SW480 (cell line): ENCODE data around the gene EPB41L4B.

ENCODE experiments used
- DNase-seq: peaks from one replicate; pipeline ENCODE4 v3.0.0-alpha.2; 2016; ENCODE audit warnings: low spot score

The EPB41L4B gene

DNA sequence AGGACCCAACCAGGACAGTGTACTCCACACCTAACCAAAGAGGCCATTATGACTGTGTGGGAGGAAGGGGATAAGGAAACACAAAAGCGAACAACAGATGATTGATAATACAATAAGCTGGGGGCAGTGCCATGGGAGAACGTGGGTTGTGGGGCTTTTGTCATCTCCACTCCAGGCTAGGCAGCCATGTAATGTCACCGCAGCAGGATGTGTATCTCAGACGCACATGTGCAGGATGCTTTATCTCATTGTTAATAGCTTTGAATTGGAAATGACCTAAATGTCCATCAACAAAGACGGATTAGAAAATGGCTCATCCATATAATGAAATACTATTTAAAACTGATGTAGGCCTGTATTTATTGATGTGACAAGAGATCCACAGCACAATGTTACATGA lies 51.0 kb downstream of the EPB41L4B start:
- no peak for DNase-seq

DNA sequence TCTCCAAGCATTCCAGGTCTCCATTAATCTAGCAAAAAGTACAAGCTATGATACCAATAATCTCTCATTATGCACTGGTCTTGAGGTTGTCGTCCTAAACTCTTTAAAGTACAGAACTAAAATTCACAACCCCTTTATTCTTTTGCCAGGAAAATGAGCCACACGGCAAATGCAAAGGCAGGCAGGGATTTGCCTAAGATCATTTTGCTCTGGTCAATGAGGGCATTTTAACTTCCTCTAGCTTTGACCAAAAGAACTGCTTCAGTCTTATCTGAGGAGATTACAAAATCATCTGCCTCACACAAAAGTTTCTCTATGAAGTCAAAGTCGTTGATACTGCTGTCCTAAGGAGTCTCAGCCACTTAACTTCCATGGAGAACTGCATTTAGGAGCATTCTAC lies 51.8 kb downstream of the EPB41L4B start:
- DNase-seq, result no peak

DNA sequence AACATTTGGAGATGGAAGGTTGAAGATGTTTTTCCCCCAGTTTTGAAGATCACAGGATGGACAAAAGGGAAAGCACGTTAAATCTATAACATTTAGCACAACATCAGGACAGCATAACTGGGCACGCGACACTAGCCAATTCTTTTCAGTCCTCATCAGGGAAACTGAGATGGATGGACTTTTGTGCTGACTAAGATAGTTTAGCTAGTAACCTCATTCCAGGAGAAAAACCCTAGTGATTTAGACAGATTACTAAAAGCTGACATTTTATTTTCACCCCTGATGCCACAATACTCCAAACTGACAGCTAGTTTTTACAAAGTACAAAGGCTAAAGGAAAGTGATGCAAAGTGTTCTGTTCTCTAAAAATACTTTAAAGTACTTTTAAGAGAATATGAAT lies 53.3 kb downstream of the EPB41L4B start:
- DNase-seq, result no peak

DNA sequence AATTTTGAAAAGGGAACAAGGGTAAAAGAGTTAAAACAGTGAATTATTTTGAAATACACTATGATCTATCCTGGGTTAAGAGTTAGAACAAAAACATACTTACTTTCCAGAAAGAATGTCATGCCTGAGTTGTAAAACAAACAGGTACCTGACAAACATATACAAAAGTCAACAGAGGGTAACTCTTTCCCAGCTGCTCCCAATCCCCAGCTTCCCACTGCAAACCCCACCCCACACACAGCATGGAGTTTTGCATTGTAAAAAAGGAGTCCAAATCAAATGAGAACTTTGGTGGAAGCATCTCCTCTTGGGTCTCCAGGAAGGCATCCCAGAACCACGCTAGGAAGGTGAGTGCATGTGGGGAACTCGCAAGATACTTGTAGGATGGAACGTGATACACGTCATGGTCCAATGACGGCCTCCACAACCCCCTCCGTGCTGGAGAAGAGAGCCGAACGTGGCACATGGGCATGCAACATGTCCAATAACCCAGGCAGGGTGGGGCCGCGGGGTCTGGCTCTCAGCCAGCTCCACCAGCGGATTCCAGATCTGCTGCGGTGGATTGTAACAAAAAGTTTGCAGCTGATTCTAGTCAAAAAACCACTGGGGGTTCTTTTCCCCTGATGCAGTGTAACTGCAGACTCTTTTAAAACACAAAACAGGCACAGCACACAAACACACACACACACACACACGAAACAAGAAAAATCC lies 55.8 kb downstream of the EPB41L4B start:
- peak; percentile 29 for DNase-seq

- no peak for DNase-seq
These were observed 57.5 kb downstream of the EPB41L4B start for GRCh38 chr9:109263358-109263757.

- DNase-seq, result no peak
These were observed 62.2 kb downstream of the EPB41L4B start for GRCh38 chr9:109258481-109259302.

GRCh38 chr9:109256336-109256735 lies 64.5 kb downstream of the EPB41L4B start:
- no peak for DNase-seq

GRCh38 chr9:109255394-109255793 lies 65.5 kb downstream of the EPB41L4B start:
- no peak for DNase-seq

- DNase-seq, result no peak
These were observed 66.5 kb downstream of the EPB41L4B start for GRCh38 chr9:109254317-109254716.

GRCh38 chr9:109253637-109254284 lies 67.1 kb downstream of the EPB41L4B start:
- peak; percentile 35 for DNase-seq

DNA sequence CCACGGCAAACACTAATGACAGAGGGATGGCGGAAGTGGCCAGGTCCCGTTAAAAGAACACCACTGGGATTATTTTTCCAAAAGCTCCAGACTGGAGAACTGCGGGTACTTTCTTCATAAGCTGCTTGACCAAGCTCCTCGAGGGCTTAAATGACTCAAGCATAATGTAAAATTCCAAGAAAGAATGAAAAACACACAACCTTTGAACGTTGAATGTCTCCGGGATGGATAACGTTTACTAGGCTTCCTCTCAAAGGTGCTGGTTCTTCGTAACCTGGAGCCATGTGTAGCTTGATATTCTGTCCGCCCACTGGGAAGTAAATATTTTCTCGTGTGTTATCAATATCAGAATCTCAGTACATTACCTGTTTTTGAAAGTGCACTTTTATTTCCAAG lies 67.6 kb downstream of the EPB41L4B start:
- DNase-seq, result no peak

- no peak for DNase-seq
These were observed 68.6 kb downstream of the EPB41L4B start for GRCh38 chr9:109252291-109252690.

- no peak for DNase-seq
These were observed 69.1 kb downstream of the EPB41L4B start for GRCh38 chr9:109251776-109252106.

DNA sequence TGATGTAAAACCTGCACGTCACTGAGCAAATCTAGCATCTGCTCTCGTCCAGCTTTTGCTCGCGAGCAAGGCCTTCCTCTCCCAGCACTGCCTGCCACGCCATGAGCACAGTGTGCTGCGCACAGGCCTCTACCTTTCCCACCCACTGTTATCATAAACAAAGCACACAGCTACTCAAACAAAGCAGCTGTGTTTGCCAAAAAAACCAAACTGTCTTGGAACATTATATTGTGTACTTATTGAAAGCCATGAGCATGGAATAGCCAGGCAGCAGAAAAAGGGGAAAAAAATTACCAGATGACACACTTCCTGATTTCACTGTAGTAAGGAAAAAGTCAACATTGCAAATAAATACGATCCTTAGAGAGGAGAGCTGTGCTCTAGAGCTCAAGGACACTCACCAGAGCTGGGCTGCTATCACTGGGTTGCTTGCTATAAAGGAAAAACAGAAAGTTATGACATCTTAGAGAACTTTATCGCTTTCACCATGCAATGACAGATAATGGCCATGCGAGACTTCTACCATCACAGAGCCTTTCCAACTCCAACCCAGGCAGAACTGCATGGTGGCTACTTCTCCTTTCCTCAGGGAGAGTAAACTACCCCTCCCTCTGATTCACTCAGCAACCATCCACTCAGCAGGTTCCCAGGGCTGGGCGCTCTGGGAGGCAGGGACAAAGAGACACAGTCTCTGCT lies 69.6 kb downstream of the EPB41L4B start:
- no peak for DNase-seq

DNA sequence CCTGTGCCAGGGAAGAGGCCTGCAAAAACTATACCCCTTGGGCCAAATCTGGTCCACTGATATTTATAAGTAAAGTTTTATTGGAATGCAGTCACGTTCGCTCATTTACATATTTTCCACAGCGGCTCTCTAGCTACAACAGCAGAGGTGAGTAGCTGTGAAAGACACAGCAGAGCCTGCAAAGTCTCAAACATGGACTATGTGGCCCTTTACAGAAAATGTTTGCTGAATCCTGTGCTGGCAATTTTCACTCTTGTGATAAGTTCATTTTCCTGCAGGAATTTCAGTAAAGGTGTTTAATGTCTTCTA lies 70.1 kb downstream of the EPB41L4B start:
- no peak for DNase-seq

DNA sequence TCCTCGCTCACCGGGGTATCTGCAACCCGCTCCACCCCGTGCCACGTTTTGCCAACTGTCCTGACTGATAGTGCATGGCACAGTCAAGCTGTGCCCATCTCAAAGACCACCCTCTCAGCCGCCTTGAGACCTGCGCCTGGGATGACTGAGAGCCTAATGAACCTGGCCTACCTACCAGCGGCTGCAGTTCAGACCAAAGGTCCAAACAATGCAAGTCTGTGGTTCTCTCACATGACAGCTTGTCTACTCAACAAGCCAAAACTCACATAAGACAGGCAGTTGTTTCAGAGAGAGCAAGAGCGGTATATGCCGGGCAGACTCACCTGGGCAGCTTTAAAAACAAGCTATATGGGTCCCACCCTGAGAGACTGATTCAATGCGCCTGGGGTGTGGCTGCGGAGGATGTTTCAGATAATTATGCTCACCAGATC lies 70.5 kb downstream of the EPB41L4B start:
- DNase-seq, result no peak

DNA sequence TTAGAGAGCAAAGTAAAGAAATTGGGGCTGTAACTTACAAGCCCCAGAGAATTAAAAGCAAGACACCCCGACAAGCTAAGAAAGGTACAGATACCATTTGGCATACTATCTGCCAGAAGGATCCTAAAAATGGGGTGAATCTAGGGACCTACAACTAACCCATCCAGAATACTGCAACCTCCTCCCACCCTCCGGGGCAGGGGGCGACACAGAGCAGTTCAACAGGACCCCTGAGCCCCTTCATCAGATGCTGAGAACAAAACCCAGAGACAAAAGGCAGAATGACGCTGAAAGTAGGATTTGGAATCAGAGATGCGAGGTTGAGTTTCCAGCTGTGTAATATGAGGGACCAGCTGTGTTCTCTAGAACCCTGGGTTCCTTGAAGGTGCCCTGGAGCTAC lies 71.2 kb downstream of the EPB41L4B start:
- no peak for DNase-seq

DNA sequence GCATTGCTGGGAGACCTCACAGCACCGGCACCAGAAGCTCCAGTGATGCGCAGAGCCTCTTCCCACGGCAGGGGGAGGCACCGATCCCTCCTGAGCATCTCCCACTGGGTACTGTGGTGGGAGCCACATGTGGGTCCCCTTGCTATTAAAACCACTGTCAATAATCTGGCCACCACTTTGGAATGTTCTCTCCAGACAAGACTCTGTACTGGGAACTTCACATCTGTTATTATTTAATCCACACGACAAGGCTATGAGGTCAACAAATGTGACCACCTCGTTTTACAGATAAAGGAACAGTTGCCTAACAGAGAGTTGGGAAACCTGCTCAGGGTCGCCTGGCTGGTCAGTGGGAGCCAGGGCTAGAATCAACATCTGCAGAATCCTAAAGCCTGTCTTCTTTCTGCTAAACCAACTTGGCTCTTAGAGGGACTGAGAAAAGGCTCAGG lies 72.7 kb downstream of the EPB41L4B start:
- DNase-seq, result no peak

DNA sequence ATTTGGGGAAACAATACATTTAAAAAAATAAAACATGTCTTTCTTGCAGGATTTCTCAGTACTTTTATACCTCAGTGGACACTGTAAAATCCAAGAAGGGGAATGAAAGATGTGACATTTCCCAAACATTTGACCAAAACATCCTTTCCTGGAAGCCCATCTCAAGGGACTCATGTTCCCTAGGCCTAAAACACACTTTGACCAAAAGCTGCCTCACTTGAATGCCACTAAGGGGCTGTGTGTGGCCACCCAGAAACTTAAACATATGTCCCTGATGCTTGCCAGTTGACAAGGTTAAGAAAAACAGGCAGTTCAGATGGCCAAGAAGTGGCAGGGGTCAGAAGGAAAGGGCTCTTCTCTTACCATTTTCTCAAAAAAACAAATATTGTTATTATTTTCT lies 73.6 kb downstream of the EPB41L4B start:
- DNase-seq, result no peak

- no peak for DNase-seq
These were observed 74.3 kb downstream of the EPB41L4B start for GRCh38 chr9:109246533-109246932.

GRCh38 chr9:109245310-109245897 lies 75.5 kb downstream of the EPB41L4B start:
- no peak for DNase-seq
